CD4-positive, alpha-beta T cell (primary cell): ENCODE data around the gene TRIM67. TPM values are rescaled to one million over a fixed set of nuclear protein-coding genes. Genes with fewer than 3 reads are reported as not detected.

Experiments used
- ATAC-seq: fragments of 200-7000 bp; cut with Tn5 transposase; one replicate; pipeline ENCODE4 v1.10.0; 2022; ENCODE audit warnings: mild to moderate bottlenecking; ENCODE audit not compliant: poor library complexity
- CTCF ChIA-PET: fragments of 350-600 bp; sonication (Branson Sonifier 250); formaldehyde crosslinking; loops from one replicate; lab custom pipeline; 2021; ENCODE audit warnings: antibody characterized with exemption, inconsistent platforms; lab: Charles Lee
- POLR2A ChIA-PET: fragments of 350-600 bp; sonication (Branson Sonifier 250); formaldehyde crosslinking; loops from one replicate; lab custom pipeline; 2021; ENCODE audit warnings: antibody characterized with exemption, inconsistent platforms; lab: Charles Lee
- DNase-seq, 14 experiments: peaks; one replicate each; pipeline ENCODE4 v3.0.0-alpha.2; 2013 to 2020; ENCODE audit warnings: mixed read lengths in 2 of 14
- H3K27ac ChIP-seq, 2 donors: one replicate each; pipeline versions ENCODE4 v1.5.1 to v1.7.0; 2013; ENCODE audit warnings: low read length in 2 of 2, low read depth in 1 of 2, mild to moderate bottlenecking in 1 of 2
- H3K27me3 ChIP-seq, 2 experiments: 1 replicate in 1 of 2; 2 replicates in 1 of 2; pipeline versions ENCODE4 v1.6.1 to v1.7.0; 2013; ENCODE audit warnings: low read length in 2 of 2, control low read depth in 1 of 2, mild to moderate bottlenecking in 1 of 2, moderate library complexity in 1 of 2; ENCODE audit not compliant: insufficient read depth in 2 of 2, control insufficient read depth in 1 of 2
- H3K36me3 ChIP-seq: one replicate; pipeline ENCODE4 v1.6.1; 2013; ENCODE audit warnings: low read length, control low read depth; ENCODE audit not compliant: insufficient read depth
- H3K4me1 ChIP-seq: one replicate; pipeline ENCODE4 v1.6.1; 2013; ENCODE audit warnings: low read length, control low read depth; ENCODE audit not compliant: insufficient read depth
- H3K4me3 ChIP-seq: one replicate; pipeline ENCODE4 v1.5.1; 2013; ENCODE audit warnings: mild to moderate bottlenecking, low read length, moderate library complexity
- H3K9me3 ChIP-seq, 2 experiments: 1 replicate in 1 of 2; 2 replicates in 1 of 2; pipeline versions ENCODE4 v1.6.1 to v1.7.0; 2013; ENCODE audit warnings: low read length in 2 of 2, mild to moderate bottlenecking in 2 of 2, control low read depth in 1 of 2, moderate library complexity in 1 of 2; ENCODE audit not compliant: control insufficient read depth in 1 of 2, insufficient read depth in 1 of 2
- H3K27ac Mint-ChIP-seq: one replicate; pipeline ENCODE4 v1.8.0; 2020; ENCODE audit warnings: mixed read lengths
- H3K27me3 Mint-ChIP-seq: one replicate; pipeline ENCODE4 v1.8.0; 2021; ENCODE audit warnings: mixed read lengths
- H3K36me3 Mint-ChIP-seq: one replicate; pipeline ENCODE4 v1.8.0; 2021; ENCODE audit warnings: low read depth, mixed read lengths
- H3K4me1 Mint-ChIP-seq: one replicate; pipeline ENCODE4 v1.8.0; 2021; ENCODE audit warnings: low read depth, mixed read lengths
- H3K4me3 Mint-ChIP-seq: one replicate; pipeline ENCODE4 v1.8.0; 2020; ENCODE audit warnings: mild to moderate bottlenecking, mixed read lengths
- H3K9me3 Mint-ChIP-seq: one replicate; pipeline ENCODE4 v1.8.0; 2020; ENCODE audit warnings: mixed read lengths
- intact Hi-C, 2 experiments: fragments of 100-400 bp; cut with DNase I in 1 of 2; cut with micrococcal nuclease in 1 of 2; formaldehyde crosslinking; loops; one replicate each; pipeline versions ENCODE4 v1.15.1 to v1.9.0; 2023 to 2025; cut with DNase I, micrococcal nuclease
- total RNA-seq, 174 experiments: library from RNA in 2 of 174; stranded (reverse) in 2 of 174; gene quantifications; one replicate each; pipeline ENCODE4 v1.2.3 and lab custom pipeline; 2021 to 2026
- TF ChIP-seq, protein P1 (sequence below): fragments of 200-600 bp; IDR thresholded peaks from one replicate; pipeline ENCODE4 v1.8.0; 2022; ENCODE audit warnings: antibody characterized with exemption, mild to moderate bottlenecking

The TRIM67 gene
- total RNA-seq, 2 experiments from 2014 or later: not detected

GRCh38 chr1:231203259-231204057 lies 41.6 kb downstream of the TRIM67 start:
- Mint-ChIP-seq H3K9me3 (no peaks in the 10 kb centered on the region), H3K36me3 (no peaks in the 10 kb centered on the region), H3K4me3 (no peak overlapping the region), H3K27me3 (peaks cover 6% of the 10 kb centered on the region), H3K4me1 (peaks cover 8% of the 10 kb centered on the region), H3K27ac (no peak overlapping the region)
- ChIA-PET CTCF (no interaction called here), POLR2A (no interaction called here)
- Histone ChIP-seq H3K27ac (no peak overlapping the region), H3K27me3 (no peaks in the 10 kb centered on the region), H3K4me3 (no peak overlapping the region), H3K36me3 (no peaks in the 10 kb centered on the region), H3K9me3 (no peaks in the 10 kb centered on the region), H3K4me1 (peaks cover 10% of the 10 kb centered on the region)
- intact Hi-C loops: no loop called here
- TF ChIP-seq, protein P1, sequence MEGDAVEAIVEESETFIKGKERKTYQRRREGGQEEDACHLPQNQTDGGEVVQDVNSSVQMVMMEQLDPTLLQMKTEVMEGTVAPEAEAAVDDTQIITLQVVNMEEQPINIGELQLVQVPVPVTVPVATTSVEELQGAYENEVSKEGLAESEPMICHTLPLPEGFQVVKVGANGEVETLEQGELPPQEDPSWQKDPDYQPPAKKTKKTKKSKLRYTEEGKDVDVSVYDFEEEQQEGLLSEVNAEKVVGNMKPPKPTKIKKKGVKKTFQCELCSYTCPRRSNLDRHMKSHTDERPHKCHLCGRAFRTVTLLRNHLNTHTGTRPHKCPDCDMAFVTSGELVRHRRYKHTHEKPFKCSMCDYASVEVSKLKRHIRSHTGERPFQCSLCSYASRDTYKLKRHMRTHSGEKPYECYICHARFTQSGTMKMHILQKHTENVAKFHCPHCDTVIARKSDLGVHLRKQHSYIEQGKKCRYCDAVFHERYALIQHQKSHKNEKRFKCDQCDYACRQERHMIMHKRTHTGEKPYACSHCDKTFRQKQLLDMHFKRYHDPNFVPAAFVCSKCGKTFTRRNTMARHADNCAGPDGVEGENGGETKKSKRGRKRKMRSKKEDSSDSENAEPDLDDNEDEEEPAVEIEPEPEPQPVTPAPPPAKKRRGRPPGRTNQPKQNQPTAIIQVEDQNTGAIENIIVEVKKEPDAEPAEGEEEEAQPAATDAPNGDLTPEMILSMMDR: no peak
- ATAC-seq (no peak), DNase-seq (no peak)

DNA sequence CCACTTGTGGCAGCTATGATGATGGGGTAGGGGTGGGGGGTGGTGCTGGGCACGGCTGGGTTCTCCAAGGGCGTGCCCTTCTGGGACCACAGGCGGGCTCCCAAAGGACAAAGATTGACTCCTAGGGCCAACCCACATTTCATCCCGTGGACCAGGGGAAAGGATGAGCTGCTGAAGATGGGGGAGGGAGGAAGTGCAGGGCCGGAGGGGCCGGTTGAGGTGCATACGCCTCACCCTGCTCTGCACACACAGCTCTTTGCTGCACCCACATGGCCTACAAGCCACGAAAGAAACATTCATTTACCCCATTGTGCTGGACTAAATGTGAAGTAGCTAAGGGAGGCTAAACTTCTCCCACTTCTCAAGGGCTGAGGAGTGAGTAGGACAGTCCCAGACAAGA lies 45.0 kb downstream of the TRIM67 start:
- Mint-ChIP-seq H3K27me3 (peaks cover 6% of the 10 kb centered on the region), H3K4me1 (peaks cover 11% of the 10 kb centered on the region), H3K27ac (no peak overlapping the region), H3K4me3 (no peak overlapping the region), H3K9me3 (no peaks in the 10 kb centered on the region), H3K36me3 (no peaks in the 10 kb centered on the region)
- intact Hi-C loops: no loop called here
- ChIA-PET POLR2A (no interaction called here), CTCF (no interaction called here)
- H3K9me3 ChIP-seq: no peaks in the 10 kb centered on the region
- no peaks in the 10 kb centered on the region for H3K36me3 ChIP-seq
- no peak overlapping the region for H3K27ac ChIP-seq
- DNase-seq: no peak
- no peaks in the 10 kb centered on the region for H3K27me3 ChIP-seq
- peaks cover 18% of the 10 kb centered on the region for H3K4me1 ChIP-seq
- ATAC-seq: no peak
- no peak overlapping the region for H3K4me3 ChIP-seq
- TF ChIP-seq, protein P1: no peak

GRCh38 chr1:231207437-231207836 lies 45.6 kb downstream of the TRIM67 start:
- no peaks in the 10 kb centered on the region for H3K36me3 ChIP-seq
- no peaks in the 10 kb centered on the region for H3K27me3 ChIP-seq
- DNase-seq (no peak), ATAC-seq (no peak)
- Mint-ChIP-seq H3K27ac (no peak overlapping the region), H3K4me1 (peaks cover 7% of the 10 kb centered on the region), H3K9me3 (no peaks in the 10 kb centered on the region), H3K4me3 (no peak overlapping the region), H3K36me3 (no peaks in the 10 kb centered on the region), H3K27me3 (peaks cover 6% of the 10 kb centered on the region)
- TF ChIP-seq, protein P1: no peak
- no peak overlapping the region for H3K27ac ChIP-seq
- no peaks in the 10 kb centered on the region for H3K9me3 ChIP-seq
- no peak overlapping the region for H3K4me3 ChIP-seq
- intact Hi-C loops: no loop called here
- peaks cover 14% of the 10 kb centered on the region for H3K4me1 ChIP-seq
- CTCF ChIA-PET: no interaction called here
- POLR2A ChIA-PET: no interaction called here
